ENCODE measurements around the gene TRIM38. TPM values are rescaled to one million over a fixed set of nuclear protein-coding genes. Genes with fewer than 3 reads are reported as not detected.

The TRIM38 gene
- total RNA-seq, 1 donor from 2014 or later = 6.8 TPM

DNA sequence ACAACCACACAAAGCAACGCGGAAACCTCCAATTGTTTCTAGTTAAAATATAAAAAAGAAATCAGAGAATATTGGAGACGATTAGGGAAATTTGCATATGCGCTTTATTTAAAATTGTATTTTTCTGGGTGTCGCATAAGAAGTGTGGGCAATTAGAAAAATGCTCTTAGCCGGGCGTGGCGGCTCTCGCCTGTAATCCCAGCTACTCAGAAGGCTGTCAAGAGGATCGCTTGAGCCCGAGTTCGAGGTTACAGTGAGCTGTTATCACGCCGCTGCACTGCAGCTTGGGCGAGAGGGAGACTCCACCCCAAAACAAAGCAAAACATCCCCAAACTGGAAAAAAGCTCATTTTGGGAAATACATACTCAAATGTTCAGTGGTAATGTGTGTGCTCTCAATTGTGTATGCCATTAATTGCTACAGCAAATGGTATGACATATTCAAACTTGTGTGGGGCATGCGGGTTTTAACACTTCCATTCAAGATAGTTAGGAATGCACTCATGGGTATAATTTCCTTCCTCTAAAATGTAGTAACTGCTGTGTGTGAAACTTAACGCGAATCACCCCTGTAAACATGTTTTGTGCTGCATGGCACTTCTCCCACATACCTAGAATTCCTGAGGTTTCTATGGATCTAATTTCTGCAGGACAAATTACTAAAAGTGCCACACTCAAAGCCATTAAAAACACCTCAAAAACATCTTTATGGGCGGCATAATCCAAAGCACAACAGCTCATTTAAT lies 69.9 kb downstream of the TRIM38 start:
- H3K79me2 ChIP-seq (ENCODE audit: insufficient read depth, low read length) = no peaks in the 10 kb centered on the region
- H3K4me3 Mint-ChIP-seq (ENCODE audit: unreplicated experiment) = peak overlapping the region; percentile 89
- H3K27ac ChIP-seq (ENCODE audit: low read depth, low read length) = peak overlapping the region; percentile 86
- peaks cover 20% of the 10 kb centered on the region for H3K4me1 ChIP-seq (ENCODE audit: insufficient read depth, low read length)
- no peaks in the 10 kb centered on the region for H3K36me3 Mint-ChIP-seq (ENCODE audit: low read depth, unreplicated experiment)
- H3K4me1 Mint-ChIP-seq (ENCODE audit: low read depth, unreplicated experiment) = peaks cover 34% of the 10 kb centered on the region
- no peaks in the 10 kb centered on the region for H3K36me3 ChIP-seq (ENCODE audit: insufficient read depth, low read length)
- peak overlapping the region; percentile 86 for H3K9ac ChIP-seq (ENCODE audit: low read length)
- FAIRE-seq = no peak
- peak overlapping the region; percentile 57 for H2AFZ ChIP-seq (ENCODE audit: low read depth, low read length)
- peak overlapping the region; percentile 88 for H3K4me2 ChIP-seq (ENCODE audit: low read length)
- H3K27me3 ChIP-seq (ENCODE audit: insufficient read depth, low read length) = no peaks in the 10 kb centered on the region
- peak overlapping the region; percentile 72 for H3K4me3 ChIP-seq (ENCODE audit: insufficient read depth, low read depth, low read length)
- no peaks in the 10 kb centered on the region for H3K27me3 Mint-ChIP-seq (ENCODE audit: low read depth, unreplicated experiment)
- peak; percentile 69 for DNase-seq (ENCODE audit: low read depth)
- no peaks in the 10 kb centered on the region for H4K20me1 ChIP-seq (ENCODE audit: insufficient read depth, low read length)
- H3K27ac Mint-ChIP-seq (ENCODE audit: unreplicated experiment) = peak overlapping the region; percentile 99
- H3K9me3 Mint-ChIP-seq (ENCODE audit: unreplicated experiment) = no peaks in the 10 kb centered on the region
- H3K9me3 ChIP-seq (ENCODE audit: insufficient read depth, low read depth, low read length) = no peaks in the 10 kb centered on the region
- TF ChIP-seq, protein P1, sequence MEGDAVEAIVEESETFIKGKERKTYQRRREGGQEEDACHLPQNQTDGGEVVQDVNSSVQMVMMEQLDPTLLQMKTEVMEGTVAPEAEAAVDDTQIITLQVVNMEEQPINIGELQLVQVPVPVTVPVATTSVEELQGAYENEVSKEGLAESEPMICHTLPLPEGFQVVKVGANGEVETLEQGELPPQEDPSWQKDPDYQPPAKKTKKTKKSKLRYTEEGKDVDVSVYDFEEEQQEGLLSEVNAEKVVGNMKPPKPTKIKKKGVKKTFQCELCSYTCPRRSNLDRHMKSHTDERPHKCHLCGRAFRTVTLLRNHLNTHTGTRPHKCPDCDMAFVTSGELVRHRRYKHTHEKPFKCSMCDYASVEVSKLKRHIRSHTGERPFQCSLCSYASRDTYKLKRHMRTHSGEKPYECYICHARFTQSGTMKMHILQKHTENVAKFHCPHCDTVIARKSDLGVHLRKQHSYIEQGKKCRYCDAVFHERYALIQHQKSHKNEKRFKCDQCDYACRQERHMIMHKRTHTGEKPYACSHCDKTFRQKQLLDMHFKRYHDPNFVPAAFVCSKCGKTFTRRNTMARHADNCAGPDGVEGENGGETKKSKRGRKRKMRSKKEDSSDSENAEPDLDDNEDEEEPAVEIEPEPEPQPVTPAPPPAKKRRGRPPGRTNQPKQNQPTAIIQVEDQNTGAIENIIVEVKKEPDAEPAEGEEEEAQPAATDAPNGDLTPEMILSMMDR (IDR thresholded peaks at IDR 0.05; ENCODE audit: insufficient read depth, low read depth, low read length) = no peak
- no peak for TF ChIP-seq EZH2 (IDR thresholded peaks at IDR 0.05; ENCODE audit: insufficient read depth, low read length)

DNA sequence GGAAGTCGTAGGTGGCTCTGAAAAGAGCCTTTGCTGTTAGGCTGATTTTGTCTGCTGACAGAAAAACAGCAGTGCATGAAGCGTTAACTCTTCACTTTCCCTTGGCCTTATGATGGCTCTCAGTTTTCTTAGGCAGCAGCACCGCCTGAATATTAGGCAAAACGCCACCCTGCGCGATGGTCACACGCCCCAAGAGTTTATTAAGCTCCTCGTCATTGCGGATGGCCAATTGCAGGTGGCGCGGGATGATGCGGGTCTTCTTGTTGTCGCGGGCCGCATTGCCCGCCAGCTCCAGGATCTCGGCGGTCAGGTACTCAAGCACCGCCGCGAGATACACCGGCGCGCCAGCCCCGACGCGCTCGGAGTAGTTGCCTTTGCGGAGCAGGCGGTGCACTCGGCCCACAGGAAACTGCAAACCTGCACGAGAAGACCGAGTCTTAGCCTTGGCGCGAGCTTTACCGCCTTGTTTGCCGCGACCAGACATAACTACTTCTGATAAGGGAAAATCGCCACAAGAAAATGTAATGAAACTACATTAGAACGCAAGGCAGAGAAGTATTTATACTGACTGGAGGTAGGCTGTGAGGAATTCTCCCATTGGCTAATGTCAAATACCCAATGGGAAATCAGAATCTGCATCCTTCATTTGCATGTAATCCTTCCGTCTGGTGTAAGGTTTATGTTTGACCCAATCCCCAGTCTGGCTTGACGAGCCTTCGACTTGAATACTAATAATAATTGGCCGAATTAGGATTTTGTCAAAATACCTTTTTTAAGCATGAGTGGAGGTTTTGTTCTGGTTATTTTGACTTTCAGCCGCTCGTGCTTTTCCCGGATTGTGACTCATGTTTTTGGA lies 70.7 kb downstream of the TRIM38 start:
- Mint-ChIP-seq H3K27ac (ENCODE audit: unreplicated experiment) (peak overlapping the region; percentile 99), H3K4me3 (ENCODE audit: unreplicated experiment) (peak overlapping the region; percentile 89)
- FAIRE-seq = peak; percentile 70

More for the DNA sequence above, 70.7 kb downstream of the TRIM38 start:
- Histone ChIP-seq H3K4me3 (ENCODE audit: insufficient read depth, low read depth, low read length) (peak overlapping the region; percentile 72), H3K9ac (ENCODE audit: low read length) (peak overlapping the region; percentile 86), H3K27me3 (ENCODE audit: insufficient read depth, low read length) (no peaks in the 10 kb centered on the region), H4K20me1 (ENCODE audit: insufficient read depth, low read length) (no peaks in the 10 kb centered on the region), H3K4me2 (ENCODE audit: low read length) (peak overlapping the region; percentile 88), H3K79me2 (ENCODE audit: insufficient read depth, low read length) (no peaks in the 10 kb centered on the region), H3K36me3 (ENCODE audit: insufficient read depth, low read length) (no peaks in the 10 kb centered on the region), H3K9me3 (ENCODE audit: insufficient read depth, low read depth, low read length) (no peaks in the 10 kb centered on the region), H2AFZ (ENCODE audit: low read depth, low read length) (peak overlapping the region; percentile 57), H3K27ac (ENCODE audit: low read depth, low read length) (peak overlapping the region; percentile 86), H3K4me1 (ENCODE audit: insufficient read depth, low read length) (peaks cover 20% of the 10 kb centered on the region)
- TF ChIP-seq EZH2 (IDR thresholded peaks at IDR 0.05; ENCODE audit: insufficient read depth, low read length) = no peak
- TF ChIP-seq, protein P1 (IDR thresholded peaks at IDR 0.05; ENCODE audit: insufficient read depth, low read depth, low read length) = no peak
- peak; percentile 99 for DNase-seq (ENCODE audit: low read depth)
- Mint-ChIP-seq H3K9me3 (ENCODE audit: unreplicated experiment) (no peaks in the 10 kb centered on the region), H3K36me3 (ENCODE audit: low read depth, unreplicated experiment) (no peaks in the 10 kb centered on the region), H3K4me1 (ENCODE audit: low read depth, unreplicated experiment) (peaks cover 31% of the 10 kb centered on the region), H3K27me3 (ENCODE audit: low read depth, unreplicated experiment) (no peaks in the 10 kb centered on the region)

Data from astrocyte (in vitro differentiated cells and primary cell).